ELR (cell line): ENCODE measurements around the gene CRYGA.
"Not testable (repeated sequence)": the region's sequence is repeated elsewhere in the genome, so short reads cannot be mapped to it uniquely, and the experiment has no call there.

ENCODE experiments used
- DNase-seq: peaks from one replicate; pipeline ENCODE4 v3.0.0-alpha.2; 2015; ENCODE audit warnings: low read depth

Gene CRYGA

DNA sequence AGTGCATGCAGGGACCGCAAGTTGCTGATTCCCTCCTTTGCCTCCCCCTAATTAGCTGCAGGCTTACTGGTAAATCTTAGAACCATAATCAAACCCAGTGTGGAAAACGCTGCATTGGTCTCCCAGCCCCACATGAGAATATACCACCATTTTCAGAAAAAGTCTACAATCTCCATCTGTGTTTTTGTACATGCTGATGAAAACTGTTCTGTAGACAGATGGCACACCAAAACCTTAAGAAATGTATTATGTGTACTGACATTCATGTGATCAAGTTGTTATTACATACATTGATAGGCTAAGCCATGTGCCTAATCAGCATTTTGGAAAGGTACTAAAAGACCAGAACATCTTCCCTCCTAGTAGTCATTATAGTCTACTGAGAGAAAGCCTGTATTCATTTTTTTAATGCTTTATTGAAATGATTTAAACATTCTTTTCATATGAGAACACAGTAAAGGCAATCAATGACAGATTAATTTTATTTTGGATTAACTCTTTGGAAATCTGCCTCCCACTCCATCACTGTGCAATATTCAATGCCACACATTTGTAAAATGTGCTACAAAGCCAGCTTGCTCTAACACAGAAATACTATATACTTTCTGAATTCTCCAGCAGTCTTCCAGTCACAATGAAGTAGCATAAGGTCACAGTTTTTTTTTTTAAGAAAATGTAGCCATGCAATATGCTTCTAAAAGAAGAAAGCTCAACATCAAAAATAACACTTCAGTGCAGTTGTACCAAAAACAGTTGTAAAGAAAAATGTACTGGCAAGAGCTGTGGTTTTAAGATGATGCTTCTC, 1.8 kb upstream of the CRYGA start:
- DNase-seq: no peak

- DNase-seq: no peak
Measured at GRCh38 chr2:208156439-208156838, 7.0 kb downstream of the CRYGA start.

- no peak for DNase-seq
Measured at GRCh38 chr2:208153156-208153555, 10.2 kb downstream of the CRYGA start.

- no peak for DNase-seq
Measured at GRCh38 chr2:208150956-208151355, 12.4 kb downstream of the CRYGA start.

GRCh38 chr2:208150094-208150493, 13.3 kb downstream of the CRYGA start:
- DNase-seq: no peak

- peak; percentile 14 for DNase-seq
Measured at GRCh38 chr2:208148803-208149202, 14.6 kb downstream of the CRYGA start.

GRCh38 chr2:208147759-208148158, 15.6 kb downstream of the CRYGA start:
- DNase-seq: no peak

DNA sequence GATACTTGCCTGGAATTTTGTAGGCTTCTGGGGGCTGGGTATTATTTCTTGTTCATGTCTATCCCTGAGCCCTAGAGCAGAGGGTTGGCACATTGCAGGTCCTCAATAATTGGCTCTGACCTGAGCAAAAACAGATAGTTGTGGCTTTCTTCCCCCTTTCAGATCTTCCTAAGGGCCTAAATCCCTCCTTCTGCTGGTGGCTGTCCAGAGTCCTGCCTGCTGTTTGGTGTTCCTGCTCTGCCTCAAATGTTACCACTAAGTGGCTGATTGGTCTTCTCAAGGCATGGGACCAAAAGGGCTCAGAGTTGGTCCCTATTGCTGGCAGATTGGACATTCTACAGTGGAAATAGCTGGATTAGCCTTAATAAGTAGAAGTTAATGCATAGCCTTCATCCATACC, 16.4 kb downstream of the CRYGA start:
- DNase-seq: no peak

GRCh38 chr2:208146006-208146405, 17.4 kb downstream of the CRYGA start, which contains the start of gene CRYGB:
Gene CRYGB, minus strand, starts transcription at chr2:208146158. Its CDS starts 38 bp downstream, at chr2:208146120.
- DNase-seq: no peak

GRCh38 chr2:208142925-208143799, 20.2 kb downstream of the CRYGA start:
- no peak for DNase-seq

GRCh38 chr2:208142240-208142924, 21.0 kb downstream of the CRYGA start:
- no peak for DNase-seq

GRCh38 chr2:208139447-208139846, 23.9 kb downstream of the CRYGA start:
- no peak for DNase-seq

DNA sequence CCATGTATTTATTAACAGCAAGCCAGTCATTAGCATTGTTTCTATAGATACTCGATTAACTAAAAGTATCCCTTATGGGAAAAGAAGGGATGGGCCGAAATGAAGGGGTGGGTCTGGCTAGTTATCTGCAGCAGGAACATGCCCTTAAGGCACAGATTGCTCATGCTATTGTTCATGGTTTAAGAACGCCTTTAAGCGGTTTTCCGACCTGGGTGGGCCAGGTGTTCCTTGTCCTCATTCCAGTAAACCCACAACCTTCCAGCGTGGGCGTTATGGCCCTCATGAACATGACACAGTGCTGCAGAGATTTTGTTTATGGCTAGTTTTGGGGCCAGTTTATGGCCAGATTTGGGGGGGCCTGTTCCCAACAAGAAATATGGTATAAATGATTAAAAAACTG, 25.1 kb downstream of the CRYGA start:
- not testable (repeated sequence) for DNase-seq

- DNase-seq: no peak
Measured at GRCh38 chr2:208136716-208137094, 26.7 kb downstream of the CRYGA start.

GRCh38 chr2:208135794-208136715, 27.3 kb downstream of the CRYGA start:
- no peak for DNase-seq

DNA sequence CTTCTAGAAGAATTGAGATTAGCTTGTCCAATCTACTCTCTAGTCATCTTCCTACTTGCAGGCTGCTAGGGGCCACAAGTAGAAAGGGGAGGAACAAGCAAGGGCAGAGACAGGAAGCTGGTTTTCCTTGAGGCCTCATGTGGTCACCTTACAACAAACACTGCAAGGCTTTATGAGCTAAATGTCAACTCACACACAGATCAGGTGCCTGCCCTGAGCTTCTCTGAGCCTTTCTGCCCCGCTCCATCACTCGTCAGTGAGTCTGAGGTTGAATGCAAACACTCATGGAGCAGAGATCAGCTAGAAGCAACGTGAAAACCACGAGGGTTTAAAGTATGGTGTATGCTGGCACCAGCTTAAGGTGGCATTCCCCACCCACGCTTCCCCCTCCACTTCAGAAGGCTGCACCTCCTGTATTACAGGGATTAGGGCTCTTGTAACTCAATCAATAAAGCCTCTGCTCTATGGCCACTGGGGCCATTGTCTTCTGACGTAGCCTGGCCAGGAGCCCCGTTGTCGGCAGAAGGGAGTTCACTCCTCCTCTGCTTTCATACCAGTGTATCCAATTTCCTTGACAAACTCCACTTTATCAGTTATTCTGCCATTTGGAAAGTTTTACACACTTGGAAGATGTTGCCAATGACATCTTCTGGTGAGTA, 28.3 kb downstream of the CRYGA start:
- peak; percentile 17 for DNase-seq

- no peak for DNase-seq
Measured at GRCh38 chr2:208130712-208131110, 32.7 kb downstream of the CRYGA start.

DNA sequence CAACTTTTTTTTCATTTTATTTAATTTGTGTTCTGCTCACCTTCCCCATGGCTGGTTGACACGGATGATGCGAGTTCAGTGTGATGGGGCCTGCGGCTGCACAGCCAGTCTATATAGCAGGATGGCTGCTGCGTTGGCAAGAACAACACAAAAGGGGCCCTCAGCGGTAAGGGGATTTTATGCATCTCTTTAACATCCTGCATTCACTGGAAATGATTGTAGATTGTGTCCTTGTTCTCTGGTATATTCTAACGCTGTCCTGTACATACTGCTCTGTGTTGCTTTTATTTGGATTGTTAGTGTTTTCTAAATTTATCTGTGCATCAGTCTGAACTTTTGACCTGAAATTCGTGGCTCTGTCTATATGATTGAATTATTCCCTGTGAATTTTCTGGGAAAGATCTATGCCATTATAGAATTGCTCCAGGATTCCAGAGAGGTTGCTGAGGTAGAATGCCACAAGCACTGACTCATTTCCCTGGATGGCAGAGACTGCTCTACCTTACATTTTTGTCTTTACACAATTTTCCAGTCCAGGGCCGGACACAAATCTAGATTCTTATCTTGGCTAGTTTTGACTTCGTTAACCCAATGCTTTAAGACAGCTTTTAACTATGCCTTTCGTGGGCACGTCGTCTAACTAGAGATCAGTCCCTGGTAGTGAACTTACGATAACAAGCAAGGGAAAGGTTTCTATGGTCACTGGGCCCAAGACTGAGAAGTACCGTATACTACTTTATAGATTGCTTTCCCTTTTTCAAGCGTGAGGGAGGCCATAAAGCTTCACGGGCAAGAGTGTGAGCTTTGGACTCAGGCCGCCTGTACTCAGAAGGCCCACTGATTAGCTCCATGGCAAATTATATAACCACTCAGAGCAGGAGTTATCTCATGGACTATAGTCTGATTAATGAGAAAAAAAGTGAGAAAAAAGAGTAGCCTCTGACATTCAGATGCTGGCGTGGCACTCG, 33.4 kb downstream of the CRYGA start, which contains the start of gene CRYGC:
TSS of gene CRYGC (minus strand) at position 85 of the 968 bp plus-strand sequence. CDS start at position 49, 36 bp downstream.
- peak; percentile 26 for DNase-seq

GRCh38 chr2:208128136-208128535, 35.3 kb downstream of the CRYGA start:
- no peak for DNase-seq
